ENCODE measurements around the gene ADAMTS8.

- no peak for TF ChIP-seq NCOA6 (IDR thresholded peaks at IDR 0.05)
- TF ChIP-seq POLR2A (conservative IDR thresholded peaks at IDR 0.05): no peak
- TF ChIP-seq CTCF (IDR thresholded peaks at IDR 0.05 in 2 of 3, conservative IDR thresholded peaks at IDR 0.05 in 1 of 3; ENCODE audit: insufficient read depth in 2 of 3, low read depth in 1 of 3, low read length in 3 of 3): no peak
- no peak for TF ChIP-seq ZFX (CRISPR knock-in tag; IDR thresholded peaks at IDR 0.05)
These were observed 47.1 kb downstream of the ADAMTS8 start for GRCh38 chr11:130381317-130381716.
